ENCODE data around the gene USH1C. TPM values are rescaled to one million over a fixed set of nuclear protein-coding genes. Genes with fewer than 3 reads are reported as not detected.

Gene USH1C
- total and polyA plus RNA-seq, 2 of the 13 experiments (the other 11 are each of a cell fraction or from before 2014, with no cell fraction given) = not detected

DNA sequence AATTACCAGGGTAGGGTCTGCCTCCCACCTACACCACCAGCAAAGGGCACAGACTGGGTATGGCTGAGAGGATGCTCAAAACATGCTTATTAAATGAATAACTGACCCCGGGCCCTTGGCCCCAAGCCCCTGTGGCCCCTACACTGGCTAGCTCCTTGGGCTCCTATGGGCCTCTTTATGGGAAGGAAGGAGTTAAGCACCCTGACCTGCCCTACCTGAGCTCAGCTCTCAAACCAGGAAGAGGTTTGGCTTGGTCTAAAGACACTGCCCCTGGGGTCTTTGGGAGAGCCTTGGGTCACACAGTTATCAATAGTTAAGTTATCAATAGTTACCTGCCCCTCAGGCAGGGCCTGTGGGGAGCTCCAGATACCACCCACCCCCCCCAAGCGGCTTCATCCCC, 1.2 kb downstream of the USH1C start:
- ATAC-seq (no peak), FAIRE-seq (no peak), DNase-seq (ENCODE audit: low spot score) (no peak)
- Histone ChIP-seq H3K36me3 (replicated peaks in 1 of 2; ENCODE audit: control insufficient read depth in 1 of 2, insufficient read depth in 2 of 2, low read length in 2 of 2) (no peaks in the 10 kb centered on the region), H3K9me3 (ENCODE audit: low read length) (no peaks in the 10 kb centered on the region), H3K27ac (ENCODE audit: extremely low read length, insufficient read depth, low read length) (no peak overlapping the region), H3K4me1 (ENCODE audit: insufficient read depth, low read length) (peaks cover 24% of the 10 kb centered on the region), H2AFZ (ENCODE audit: low read length) (no peak overlapping the region), H3K4me3 (replicated peaks in 1 of 3; ENCODE audit: insufficient read depth in 1 of 3, low read depth in 2 of 3, low read length in 3 of 3) (no peak overlapping the region), H3K4me2 (ENCODE audit: low read depth, low read length) (no peak overlapping the region), H3K27me3 (ENCODE audit: control insufficient read depth in 1 of 2, insufficient read depth in 2 of 2, low read length in 2 of 2) (0 out of 5 replicates have a peak, but pooled peaks cover 0 to 4% of the 10 kb centered on the region in 2 experiments), H3K79me2 (ENCODE audit: insufficient read depth, low read length) (no peaks in the 10 kb centered on the region), H4K20me1 (ENCODE audit: insufficient read depth, low read length) (no peaks in the 10 kb centered on the region), H3K9ac (ENCODE audit: insufficient read depth, low read depth, low read length) (no peak overlapping the region)
- in situ Hi-C loops (cut with HindIII; ENCODE audit: extremely low pct_ligation_motif_present, low pct_unique_long_range_greater_than_20kb) = no loop called here
- TF ChIP-seq, protein P1, sequence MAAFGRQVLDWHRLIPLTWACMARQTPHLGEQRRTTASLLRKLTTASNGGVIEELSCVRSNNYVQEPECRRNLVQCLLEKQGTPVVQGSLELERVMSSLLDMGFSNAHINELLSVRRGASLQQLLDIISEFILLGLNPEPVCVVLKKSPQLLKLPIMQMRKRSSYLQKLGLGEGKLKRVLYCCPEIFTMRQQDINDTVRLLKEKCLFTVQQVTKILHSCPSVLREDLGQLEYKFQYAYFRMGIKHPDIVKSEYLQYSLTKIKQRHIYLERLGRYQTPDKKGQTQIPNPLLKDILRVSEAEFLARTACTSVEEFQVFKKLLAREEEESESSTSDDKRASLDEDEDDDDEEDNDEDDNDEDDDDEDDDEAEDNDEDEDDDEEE (CRISPR knock-in tag; IDR thresholded peaks at IDR 0.05) = no peak
- TF ChIP-seq ZNF652 (CRISPR knock-in tag; IDR thresholded peaks at IDR 0.05; ENCODE audit: borderline replicate concordance, low read depth) = peak; percentile 74; the same call in 1 of the 2 replicates
- intact Hi-C loops (cut with micrococcal nuclease; ENCODE audit: unreplicated experiment) = no loop called here
- no CpG with 5 or more reads among the region's 2 CpGs for WGBS (ENCODE audit: low lambda C conversion rate)
- ChIA-PET POLR2A (no interaction called here), CTCF (ENCODE audit: low intra/inter-chr PET ratio, low total read pairs) (no interaction called here)
- no TSS peak for BruUV-seq (replicated peaks)

DNA sequence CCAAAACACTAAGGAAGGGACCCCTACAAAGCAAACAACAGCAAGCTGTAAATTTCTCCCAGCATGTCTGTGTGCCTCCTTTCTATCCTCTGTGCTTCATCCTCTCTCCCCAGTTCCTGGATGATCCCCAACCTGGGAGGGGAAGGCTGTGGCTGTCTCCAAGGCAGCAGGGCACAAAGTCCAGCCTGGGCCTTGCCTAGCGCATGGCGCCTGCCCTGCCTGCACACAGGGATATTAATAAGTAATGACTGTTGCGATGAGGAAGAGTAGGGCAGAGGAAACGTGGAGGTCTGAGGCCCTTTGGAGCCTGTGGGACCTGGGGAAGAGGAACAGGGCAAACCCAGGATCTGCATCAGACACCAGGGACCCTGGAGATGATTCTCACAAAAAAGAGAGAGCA, 2.0 kb downstream of the USH1C start:
- FAIRE-seq (peak; percentile 79), ATAC-seq (peak; percentile 92), DNase-seq (ENCODE audit: low spot score) (peak; percentile 62)
- H3K4me3 ChIP-seq (replicated peaks in 1 of 3; ENCODE audit: insufficient read depth in 1 of 3, low read depth in 2 of 3, low read length in 3 of 3) = peak overlapping the region in 1 of 3 experiments; percentile 20; a peak in 1 of 6 replicates
- in situ Hi-C loops (cut with HindIII; ENCODE audit: extremely low pct_ligation_motif_present, low pct_unique_long_range_greater_than_20kb) (no loop called here), intact Hi-C loops (cut with micrococcal nuclease; ENCODE audit: unreplicated experiment) (no loop called here)
- H3K4me2 ChIP-seq (ENCODE audit: low read depth, low read length) = peak overlapping the region; percentile 56
- H3K4me1 ChIP-seq (ENCODE audit: insufficient read depth, low read length) = peaks cover 24% of the 10 kb centered on the region
- no peaks in the 10 kb centered on the region for H3K9me3 ChIP-seq (ENCODE audit: low read length)
- 3% methylated on average over 4 of the region's 4 CpGs for WGBS (ENCODE audit: low lambda C conversion rate)
- no peaks in the 10 kb centered on the region for H3K79me2 ChIP-seq (ENCODE audit: insufficient read depth, low read length)
- no TSS peak for BruUV-seq (replicated peaks)
- peak overlapping the region; percentile 25; the same call in 1 of the 2 replicates for H3K9ac ChIP-seq (ENCODE audit: insufficient read depth, low read depth, low read length)
- POLR2A ChIA-PET = interaction anchor here (1.2 kb wide), 1 partner anchor 11 kb away, joined by 8 read pairs; no protein-coding TSS in a partner anchor
- no peak overlapping the region for H3K27ac ChIP-seq (ENCODE audit: extremely low read length, insufficient read depth, low read length)
- H4K20me1 ChIP-seq (ENCODE audit: insufficient read depth, low read length) = no peaks in the 10 kb centered on the region
- CTCF ChIA-PET (ENCODE audit: low intra/inter-chr PET ratio, low total read pairs) = no interaction called here
- H3K36me3 ChIP-seq (replicated peaks in 1 of 2; ENCODE audit: control insufficient read depth in 1 of 2, insufficient read depth in 2 of 2, low read length in 2 of 2) = no peaks in the 10 kb centered on the region
- H3K27me3 ChIP-seq (ENCODE audit: control insufficient read depth in 1 of 2, insufficient read depth in 2 of 2, low read length in 2 of 2) = 0 out of 5 replicates have a peak, but pooled peaks cover 0 to 4% of the 10 kb centered on the region in 2 experiments
- no peak overlapping the region for H2AFZ ChIP-seq (ENCODE audit: low read length)
- no peak for TF ChIP-seq SP4 (CRISPR knock-in tag; IDR thresholded peaks at IDR 0.05)
- no peak for TF ChIP-seq SNRNP70 (IDR thresholded peaks at IDR 0.05; ENCODE audit: low read depth, low read length)
- TF ChIP-seq, protein P2, sequence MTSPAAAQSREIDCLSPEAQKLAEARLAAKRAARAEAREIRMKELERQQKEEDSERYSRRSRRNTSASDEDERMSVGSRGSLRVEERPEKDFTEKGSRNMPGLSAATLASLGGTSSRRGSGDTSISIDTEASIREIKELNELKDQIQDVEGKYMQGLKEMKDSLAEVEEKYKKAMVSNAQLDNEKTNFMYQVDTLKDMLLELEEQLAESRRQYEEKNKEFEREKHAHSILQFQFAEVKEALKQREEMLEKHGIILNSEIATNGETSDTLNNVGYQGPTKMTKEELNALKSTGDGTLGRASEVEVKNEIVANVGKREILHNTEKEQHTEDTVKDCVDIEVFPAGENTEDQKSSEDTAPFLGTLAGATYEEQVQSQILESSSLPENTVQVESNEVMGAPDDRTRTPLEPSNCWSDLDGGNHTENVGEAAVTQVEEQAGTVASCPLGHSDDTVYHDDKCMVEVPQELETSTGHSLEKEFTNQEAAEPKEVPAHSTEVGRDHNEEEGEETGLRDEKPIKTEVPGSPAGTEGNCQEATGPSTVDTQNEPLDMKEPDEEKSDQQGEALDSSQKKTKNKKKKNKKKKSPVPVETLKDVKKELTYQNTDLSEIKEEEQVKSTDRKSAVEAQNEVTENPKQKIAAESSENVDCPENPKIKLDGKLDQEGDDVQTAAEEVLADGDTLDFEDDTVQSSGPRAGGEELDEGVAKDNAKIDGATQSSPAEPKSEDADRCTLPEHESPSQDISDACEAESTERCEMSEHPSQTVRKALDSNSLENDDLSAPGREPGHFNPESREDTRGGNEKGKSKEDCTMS (CRISPR knock-in tag; conservative IDR thresholded peaks at IDR 0.05) = no peak
- TF ChIP-seq ZNF496 (CRISPR knock-in tag; IDR thresholded peaks at IDR 0.05; ENCODE audit: insufficient replicate concordance) = no peak
- no peak for TF ChIP-seq HOXA9 (CRISPR knock-in tag; IDR thresholded peaks at IDR 0.05; ENCODE audit: borderline replicate concordance)
- no peak for TF ChIP-seq MAZ (IDR thresholded peaks at IDR 0.05; ENCODE audit: borderline replicate concordance, low read depth, low read length)
- no peak for TF ChIP-seq MAZ (CRISPR knock-in tag; IDR thresholded peaks at IDR 0.05; ENCODE audit: low read depth)
- no peak for TF ChIP-seq NFE2L1 (CRISPR knock-in tag; IDR thresholded peaks at IDR 0.05; ENCODE audit: borderline replicate concordance)
- no peak for TF ChIP-seq PHF20 (CRISPR knock-in tag; IDR thresholded peaks at IDR 0.05)
- TF ChIP-seq ZSCAN31 (CRISPR knock-in tag; IDR thresholded peaks at IDR 0.05; ENCODE audit: low read depth) = no peak
- TF ChIP-seq HNRNPH1 (optimal IDR thresholded peaks at IDR 0.05; ENCODE audit: low read depth, low read length) = no peak
- TF ChIP-seq CHCHD3 (CRISPR knock-in tag; IDR thresholded peaks at IDR 0.05) = no peak
- TF ChIP-seq ZNF329 (CRISPR knock-in tag; IDR thresholded peaks at IDR 0.05; ENCODE audit: low read depth) = no peak
- TF ChIP-seq TEAD3 (CRISPR knock-in tag; optimal IDR thresholded peaks at IDR 0.05; ENCODE audit: borderline replicate concordance) = peak; percentile 13
